Measurements from ENCODE around the gene PEAK3. TPM values are rescaled to one million over a fixed set of nuclear protein-coding genes. Genes with fewer than 3 reads are reported as not detected.

PEAK3 gene
- total and polyA plus RNA-seq, 9 of the 15 experiments (the other 6 are each of a cell fraction or from before 2014, with no cell fraction given) = 0.07 to 0.40 TPM; not detected in 7

GRCh38 chr19:2274185-2274711 is 7.7 kb downstream of the PEAK3 start (continued):
- no peak for TF ChIP-seq ZHX1 (conservative IDR thresholded peaks at IDR 0.05; ENCODE audit: low read length)
- TF ChIP-seq SP1 (CRISPR knock-in tag; IDR thresholded peaks at IDR 0.05) = 0 out of 2 replicates have a peak, but pooled peaks have one; percentile 5
- no peak for TF ChIP-seq L3MBTL2 (IDR thresholded peaks at IDR 0.05)
- no peak for TF ChIP-seq ZNF644 (tag; IDR thresholded peaks at IDR 0.05; ENCODE audit: low read depth)
- TF ChIP-seq CTBP1 (IDR thresholded peaks at IDR 0.05; ENCODE audit: borderline replicate concordance) = no peak
- TF ChIP-seq ZNF239 (CRISPR knock-in tag; IDR thresholded peaks at IDR 0.05) = no peak
- no peak for TF ChIP-seq ZNF668 (CRISPR knock-in tag; IDR thresholded peaks at IDR 0.05)
- TF ChIP-seq SRSF3 (IDR thresholded peaks at IDR 0.05; ENCODE audit: insufficient read depth, low read length) = no peak
- no peak for TF ChIP-seq PKNOX1 (IDR thresholded peaks at IDR 0.05)
- peak; percentile 92 for TF ChIP-seq ZKSCAN1 (IDR thresholded peaks at IDR 0.05; ENCODE audit: low read depth, low read length)
- no peak for TF ChIP-seq CEBPG (CRISPR knock-in tag; IDR thresholded peaks at IDR 0.05)
- TF ChIP-seq CEBPG (tag; conservative IDR thresholded peaks at IDR 0.05 in 1 of 2, IDR thresholded peaks at IDR 0.05 in 1 of 2) = 0 out of 4 replicates have a peak, but pooled peaks of 1 of the 2 experiments have one; percentile 13
- TF ChIP-seq PCBP1 (IDR thresholded peaks at IDR 0.05; ENCODE audit: low read depth, low read length, poor library complexity, severe bottlenecking) = no peak
- TF ChIP-seq, protein P1, sequence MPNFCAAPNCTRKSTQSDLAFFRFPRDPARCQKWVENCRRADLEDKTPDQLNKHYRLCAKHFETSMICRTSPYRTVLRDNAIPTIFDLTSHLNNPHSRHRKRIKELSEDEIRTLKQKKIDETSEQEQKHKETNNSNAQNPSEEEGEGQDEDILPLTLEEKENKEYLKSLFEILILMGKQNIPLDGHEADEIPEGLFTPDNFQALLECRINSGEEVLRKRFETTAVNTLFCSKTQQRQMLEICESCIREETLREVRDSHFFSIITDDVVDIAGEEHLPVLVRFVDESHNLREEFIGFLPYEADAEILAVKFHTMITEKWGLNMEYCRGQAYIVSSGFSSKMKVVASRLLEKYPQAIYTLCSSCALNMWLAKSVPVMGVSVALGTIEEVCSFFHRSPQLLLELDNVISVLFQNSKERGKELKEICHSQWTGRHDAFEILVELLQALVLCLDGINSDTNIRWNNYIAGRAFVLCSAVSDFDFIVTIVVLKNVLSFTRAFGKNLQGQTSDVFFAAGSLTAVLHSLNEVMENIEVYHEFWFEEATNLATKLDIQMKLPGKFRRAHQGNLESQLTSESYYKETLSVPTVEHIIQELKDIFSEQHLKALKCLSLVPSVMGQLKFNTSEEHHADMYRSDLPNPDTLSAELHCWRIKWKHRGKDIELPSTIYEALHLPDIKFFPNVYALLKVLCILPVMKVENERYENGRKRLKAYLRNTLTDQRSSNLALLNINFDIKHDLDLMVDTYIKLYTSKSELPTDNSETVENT (CRISPR knock-in tag; IDR thresholded peaks at IDR 0.05) = no peak
- TF ChIP-seq, protein P2, sequence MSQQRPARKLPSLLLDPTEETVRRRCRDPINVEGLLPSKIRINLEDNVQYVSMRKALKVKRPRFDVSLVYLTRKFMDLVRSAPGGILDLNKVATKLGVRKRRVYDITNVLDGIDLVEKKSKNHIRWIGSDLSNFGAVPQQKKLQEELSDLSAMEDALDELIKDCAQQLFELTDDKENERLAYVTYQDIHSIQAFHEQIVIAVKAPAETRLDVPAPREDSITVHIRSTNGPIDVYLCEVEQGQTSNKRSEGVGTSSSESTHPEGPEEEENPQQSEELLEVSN (IDR thresholded peaks at IDR 0.05; ENCODE audit: borderline replicate concordance in 1 of 2, extremely low read depth in 1 of 2, insufficient read depth in 1 of 2, insufficient read length in 1 of 2, low read depth in 1 of 2, low read length in 1 of 2, poor library complexity in 1 of 2, severe bottlenecking in 1 of 2) = no peak
- no peak for TF ChIP-seq SMARCA4 (IDR thresholded peaks at IDR 0.05)
- TF ChIP-seq ZNF165 (CRISPR knock-in tag; IDR thresholded peaks at IDR 0.05; ENCODE audit: borderline replicate concordance) = no peak
- TF ChIP-seq ZKSCAN8 (CRISPR knock-in tag; IDR thresholded peaks at IDR 0.05) = no peak
- no peak for TF ChIP-seq ATF1 (CRISPR knock-in tag; IDR thresholded peaks at IDR 0.05)
- TF ChIP-seq ATF1 (tag; IDR thresholded peaks at IDR 0.05) = 0 out of 2 replicates have a peak, but pooled peaks have one; percentile 0
- no peak for TF ChIP-seq SMARCE1 (IDR thresholded peaks at IDR 0.05)
- no peak for TF ChIP-seq ETV1 (tag; conservative IDR thresholded peaks at IDR 0.05; ENCODE audit: low read depth)
